NK-92 (cell line): ENCODE measurements around the gene NUP214.
"Not testable (repeated sequence)": the region's sequence is repeated elsewhere in the genome, so short reads cannot be mapped to it uniquely, and the experiment has no call there.

Experiments used
- DNase-seq: peaks from one replicate; lab custom pipeline; 2025; ENCODE audit not compliant: unreplicated experiment; lab: John Stamatoyannopoulos, UW

The NUP214 gene

DNA sequence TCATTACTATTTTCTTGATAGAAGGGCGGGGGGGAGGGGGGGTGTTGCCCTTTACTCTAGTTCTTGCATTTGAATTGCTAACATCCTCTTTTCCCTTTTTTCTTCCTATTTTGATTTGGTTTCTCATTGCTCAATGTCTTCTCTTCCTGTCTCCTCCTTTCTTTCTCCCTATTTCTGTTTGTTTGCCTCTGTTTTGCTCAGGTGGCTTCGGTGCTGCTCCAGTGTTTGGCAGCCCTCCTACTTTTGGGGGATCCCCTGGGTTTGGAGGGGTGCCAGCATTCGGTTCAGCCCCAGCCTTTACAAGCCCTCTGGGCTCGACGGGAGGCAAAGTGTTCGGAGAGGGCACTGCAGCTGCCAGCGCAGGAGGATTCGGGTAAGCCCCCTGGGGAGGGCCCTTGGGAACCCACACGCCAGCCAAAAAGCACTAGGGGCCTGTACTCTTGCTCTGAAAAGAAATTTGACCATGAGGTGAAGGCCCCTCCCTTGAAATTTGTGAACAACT, 102.6 kb downstream of the NUP214 start:
- no peak for DNase-seq

DNA sequence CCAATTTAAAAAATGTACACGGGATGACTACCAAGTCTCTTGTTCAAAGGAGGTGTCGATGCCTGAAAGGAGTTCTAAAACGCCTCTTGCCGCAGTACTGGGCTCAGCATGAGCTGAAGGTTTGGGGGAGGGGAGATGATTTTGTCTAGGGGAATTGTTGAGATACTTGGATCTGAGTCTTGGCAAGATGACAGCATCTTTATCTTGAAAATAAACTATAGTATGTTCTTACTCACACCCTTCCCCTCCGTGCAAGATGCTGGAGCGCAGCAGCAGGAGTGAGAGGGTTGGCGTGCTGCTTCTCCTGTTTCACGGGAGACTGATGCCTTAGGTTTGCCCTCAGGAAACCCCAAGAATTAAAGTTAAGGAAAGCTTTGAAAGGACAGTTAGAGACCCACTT, 103.6 kb downstream of the NUP214 start:
- DNase-seq = no peak

DNA sequence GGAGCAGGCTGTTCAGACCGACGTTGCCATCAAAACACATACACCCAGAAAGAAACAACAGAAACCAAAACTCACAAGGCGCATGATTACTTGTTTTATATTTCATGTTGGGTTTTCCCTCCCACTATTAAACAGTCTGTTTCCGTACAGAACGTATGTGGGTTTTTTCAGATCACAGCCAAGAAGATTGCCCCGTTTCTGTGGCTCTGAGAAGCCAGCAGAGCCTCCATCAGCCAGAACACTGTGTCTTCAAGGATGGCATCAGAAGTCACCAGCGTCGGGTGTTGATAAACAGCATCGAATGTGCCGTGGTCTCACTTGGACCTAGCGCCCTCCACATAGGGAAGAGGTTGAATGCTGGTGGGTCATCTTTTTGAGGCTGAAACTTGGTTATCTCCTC, 108.2 kb downstream of the NUP214 start:
- DNase-seq = no peak

DNA sequence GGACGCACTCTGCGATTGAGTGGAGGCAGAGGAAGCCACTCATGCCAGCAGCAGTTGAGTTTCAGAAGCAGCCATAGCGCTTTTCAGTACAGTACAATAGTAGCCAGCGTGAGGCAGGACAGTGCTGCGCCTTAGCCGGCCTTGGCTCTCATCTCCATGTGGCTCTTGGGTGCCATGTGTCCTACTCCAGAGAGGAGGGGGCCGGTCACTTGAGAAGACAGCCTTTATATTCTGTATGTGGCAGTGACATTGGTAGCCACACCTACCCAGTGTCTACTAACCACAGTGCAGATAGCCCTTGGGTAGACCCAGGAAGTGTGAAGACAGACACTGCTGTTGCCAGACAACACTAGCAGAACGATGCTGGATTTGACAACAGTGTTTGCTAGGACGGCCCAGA, 108.6 kb downstream of the NUP214 start:
- DNase-seq = no peak

DNA sequence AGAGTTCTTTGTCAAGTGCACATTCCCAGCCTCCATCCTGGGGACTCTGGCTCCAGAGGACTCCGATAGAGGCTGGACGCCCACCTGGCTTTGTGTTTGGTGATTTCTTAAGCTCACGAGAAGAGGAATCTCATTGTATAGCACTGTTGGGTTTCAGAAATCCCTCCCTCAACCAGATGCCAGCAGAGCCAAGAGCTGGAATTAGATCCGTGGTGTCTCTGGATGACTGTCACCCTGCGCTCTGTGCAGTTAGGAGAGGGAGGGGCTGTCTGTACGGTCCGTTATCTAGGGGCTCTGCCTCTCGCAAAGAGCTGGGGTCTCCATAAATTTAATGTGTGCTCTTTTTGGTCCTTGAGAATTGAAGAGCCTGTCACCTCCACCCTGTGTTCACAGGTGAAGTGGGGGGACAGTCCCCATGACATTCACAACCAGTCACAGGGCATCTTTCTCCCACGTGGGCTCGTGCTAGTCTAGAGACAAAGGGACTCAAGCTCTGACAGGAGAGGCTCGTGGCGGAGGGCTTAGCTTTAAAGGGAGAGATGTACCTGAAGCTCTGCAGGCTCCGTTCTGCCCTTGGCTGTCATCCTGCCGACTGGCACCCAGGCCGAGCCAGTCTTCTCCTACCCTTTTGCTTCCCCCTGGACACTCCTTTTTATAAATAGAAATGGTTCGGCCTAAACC, 109.6 kb downstream of the NUP214 start:
- DNase-seq = no peak

DNA sequence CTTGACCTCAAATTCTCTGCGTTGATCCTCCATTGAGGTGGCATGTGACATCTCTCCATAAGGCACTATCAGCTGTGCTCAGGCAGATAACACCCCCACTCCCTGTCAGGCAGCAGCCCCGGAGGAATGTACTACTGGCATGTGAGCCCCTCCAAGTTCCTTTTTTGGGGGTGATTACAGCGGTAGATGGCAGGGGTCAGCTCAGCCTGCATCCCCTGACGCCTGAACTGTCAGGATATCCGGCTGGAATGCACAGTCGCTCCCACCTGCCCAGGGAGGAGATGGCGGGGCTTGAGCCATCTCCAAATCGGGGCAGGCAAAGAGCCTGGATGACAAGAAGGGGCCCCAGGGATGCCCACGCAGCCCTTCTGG, 110.1 kb downstream of the NUP214 start:
- DNase-seq = no peak

DNA sequence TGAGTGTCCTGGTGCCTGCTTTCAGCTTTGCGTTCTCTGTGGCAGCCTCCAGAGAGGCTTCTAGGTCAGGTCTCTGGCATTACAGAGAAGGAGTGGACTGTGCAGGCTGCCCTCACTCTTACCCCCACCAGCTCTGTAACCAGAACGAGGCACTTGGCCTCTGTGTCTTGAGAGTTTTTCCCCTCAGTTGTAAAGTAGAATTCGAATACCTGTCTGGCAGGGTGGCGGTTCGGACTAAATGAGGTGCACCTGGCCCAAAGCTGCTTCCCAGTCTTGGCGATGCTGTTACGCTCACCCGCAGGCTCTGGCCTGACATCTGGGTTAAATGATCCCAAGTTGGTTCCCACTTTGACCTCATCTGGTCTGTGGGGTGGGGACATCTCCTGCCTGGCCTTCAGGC, 110.8 kb downstream of the NUP214 start:
- DNase-seq = no peak

DNA sequence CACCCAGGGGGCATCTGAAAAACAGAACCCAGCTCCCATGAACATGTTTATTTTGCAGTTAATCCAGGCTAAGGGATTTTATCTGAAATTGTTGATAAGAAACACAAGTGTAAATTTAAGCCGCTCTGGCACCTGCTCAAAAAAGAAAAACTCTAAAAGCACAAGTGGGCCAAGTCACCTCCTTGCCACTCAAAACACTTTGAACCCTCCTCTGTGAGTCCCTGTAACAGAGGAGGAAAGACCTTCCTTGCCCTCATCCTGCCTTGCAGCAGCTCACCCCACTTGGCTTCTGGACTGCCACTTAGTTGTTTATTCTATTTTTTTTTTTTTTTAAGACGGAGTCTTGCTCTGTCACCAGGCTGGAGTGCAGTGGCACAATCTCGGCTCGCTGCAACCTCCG, 111.4 kb downstream of the NUP214 start:
- no peak for DNase-seq

DNA sequence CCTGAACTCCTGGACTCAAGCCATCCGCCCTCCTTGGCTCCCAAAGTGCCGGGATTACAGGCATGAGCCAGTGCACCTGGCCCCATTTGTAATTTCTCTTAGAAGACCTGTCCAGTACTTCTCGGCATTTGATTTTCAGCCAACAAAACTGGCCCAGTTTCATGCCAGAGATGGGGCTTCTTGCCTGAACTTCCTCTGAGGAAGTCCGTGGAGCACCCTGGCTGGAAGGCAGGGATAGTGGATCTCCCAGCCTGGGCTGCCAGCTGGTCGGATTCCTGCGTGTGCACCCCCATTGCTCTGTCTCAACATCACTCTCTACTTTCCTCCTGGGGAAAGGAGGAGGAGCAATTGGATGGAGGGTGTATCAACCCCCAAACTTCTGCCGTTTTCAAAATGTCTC, 111.9 kb downstream of the NUP214 start:
- DNase-seq = no peak

DNA sequence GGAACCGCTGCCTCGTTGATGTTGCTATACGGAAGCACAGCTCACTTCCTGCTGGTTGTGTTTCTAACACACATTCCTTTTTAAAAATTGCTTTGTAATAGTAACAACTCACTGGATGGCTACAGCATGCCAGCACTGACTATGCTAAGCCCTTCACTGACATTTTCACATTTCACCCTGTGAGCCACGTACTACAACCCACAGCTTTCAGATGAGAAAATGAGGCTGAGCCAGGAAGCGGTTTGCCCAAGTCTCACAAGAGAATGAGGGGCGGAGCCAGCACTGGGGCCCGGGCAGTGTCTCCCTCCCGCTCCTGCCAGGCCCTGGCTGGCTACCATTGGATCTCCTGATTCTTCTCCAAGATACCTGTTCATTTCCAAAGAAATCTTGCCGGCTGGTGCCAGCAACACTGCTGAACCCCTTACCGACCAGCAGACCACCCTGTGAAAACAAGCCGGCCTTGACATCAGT, 112.6 kb downstream of the NUP214 start:
- DNase-seq = peak; percentile 35

DNA sequence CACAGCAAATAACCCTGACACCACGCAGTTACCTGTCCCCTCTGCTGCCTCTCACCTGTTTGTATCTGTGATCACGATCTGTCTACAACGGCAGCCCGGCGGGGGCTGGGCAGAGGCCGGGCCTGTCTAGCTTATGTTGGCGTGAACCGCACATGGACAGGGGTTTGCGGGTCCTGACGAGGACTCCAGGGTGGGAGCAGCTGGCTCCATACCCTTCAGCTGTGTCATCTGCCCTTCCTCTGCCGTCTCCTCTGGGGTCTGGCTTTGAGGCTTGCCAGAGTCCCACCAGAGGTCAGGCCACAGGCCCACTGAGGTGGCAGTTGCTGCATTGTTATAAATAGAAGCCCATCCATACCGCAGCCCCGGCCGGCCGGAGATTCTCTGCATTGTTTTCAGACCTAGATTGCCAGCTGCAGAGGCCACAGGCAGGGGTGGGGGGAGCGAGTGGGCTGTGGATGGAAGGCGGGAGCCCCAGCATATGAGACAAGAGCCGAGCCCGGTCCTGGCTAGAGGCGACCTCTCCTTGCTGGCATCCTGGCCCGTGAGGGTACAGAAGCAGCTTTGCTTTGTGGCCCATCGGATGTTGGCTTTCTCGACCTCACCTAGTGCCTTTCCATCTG, 113.1 kb downstream of the NUP214 start:
- no peak for DNase-seq

DNA sequence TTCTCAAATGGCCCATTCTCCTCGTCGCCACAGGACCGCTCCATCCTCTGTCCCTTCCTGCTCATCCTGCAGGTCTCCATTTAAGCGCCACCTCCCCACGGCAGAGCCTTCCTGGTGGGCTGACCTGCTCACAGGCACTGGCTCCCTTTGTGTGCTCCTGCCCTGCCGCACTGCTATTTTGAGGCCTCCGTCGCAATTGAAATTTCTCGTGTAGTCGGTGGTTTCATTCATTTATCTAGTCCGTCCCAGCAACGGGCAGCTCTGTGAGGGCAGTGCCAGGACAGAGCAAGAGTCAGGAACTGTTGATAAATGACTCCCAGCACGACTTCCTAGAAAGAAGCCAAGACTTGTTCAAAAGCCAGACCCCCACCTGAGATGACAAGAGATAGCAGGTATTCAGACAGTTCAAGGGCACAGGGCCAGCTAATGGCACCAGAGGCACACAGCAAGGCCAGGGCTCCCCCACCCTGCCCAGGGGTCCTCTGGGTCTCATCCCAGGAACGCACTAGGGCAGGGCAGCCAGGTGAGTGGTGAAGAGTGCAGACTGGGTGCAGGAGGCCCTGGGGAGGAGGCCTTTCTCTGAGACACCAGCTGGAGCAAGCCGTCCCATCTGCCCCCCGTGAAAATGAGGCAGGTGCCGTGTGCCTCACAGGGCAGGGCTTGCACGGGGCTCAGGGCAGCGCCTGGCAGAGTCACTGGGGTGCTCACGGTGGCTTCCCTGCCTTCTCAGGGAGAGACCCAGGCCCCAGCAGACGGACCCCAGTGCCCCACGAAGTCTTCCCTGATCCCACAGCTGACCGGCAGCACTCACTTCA, 114.0 kb downstream of the NUP214 start:
- no peak for DNase-seq

DNA sequence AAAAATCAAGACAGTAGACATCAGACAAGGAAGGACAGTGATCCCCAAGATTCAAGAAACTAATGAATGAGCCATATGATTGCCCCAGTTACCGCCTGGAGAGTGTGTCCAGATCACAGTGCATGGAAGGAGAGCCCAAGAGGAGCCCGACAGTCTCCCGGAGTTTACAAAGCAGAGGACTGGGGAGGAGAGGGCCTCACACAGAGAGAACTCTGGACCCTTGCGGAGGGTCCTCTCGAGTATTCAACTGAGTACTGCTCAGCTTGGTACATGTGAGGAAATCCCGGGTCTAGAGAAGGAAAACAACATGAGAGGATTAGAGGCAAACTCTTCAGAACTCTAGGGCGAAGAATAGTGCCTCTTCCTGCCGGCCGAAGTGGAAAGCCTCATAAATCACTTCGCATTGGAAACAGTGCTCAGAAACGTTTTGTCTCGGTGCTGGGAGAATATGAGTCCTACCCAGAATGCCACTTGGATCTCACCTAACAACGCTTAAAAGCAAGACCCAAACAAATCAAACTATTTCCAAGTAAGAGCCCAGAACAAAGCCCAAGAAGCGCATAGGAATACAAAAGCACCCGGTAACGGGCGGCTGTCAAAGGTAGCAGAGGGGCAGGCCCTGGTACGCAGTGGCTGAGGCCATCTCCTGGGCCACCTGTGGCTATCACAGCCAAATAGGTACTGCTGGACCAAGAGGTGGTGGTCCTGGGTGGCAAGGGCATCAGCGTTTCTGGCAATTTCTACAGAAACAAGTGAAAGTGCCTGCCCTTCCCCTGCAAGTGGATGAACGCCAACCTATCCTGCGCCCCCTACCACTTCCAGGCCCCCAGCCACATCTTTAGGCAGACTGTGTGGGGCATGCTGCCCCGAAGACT, 114.9 kb downstream of the NUP214 start:
- DNase-seq = no peak

DNA sequence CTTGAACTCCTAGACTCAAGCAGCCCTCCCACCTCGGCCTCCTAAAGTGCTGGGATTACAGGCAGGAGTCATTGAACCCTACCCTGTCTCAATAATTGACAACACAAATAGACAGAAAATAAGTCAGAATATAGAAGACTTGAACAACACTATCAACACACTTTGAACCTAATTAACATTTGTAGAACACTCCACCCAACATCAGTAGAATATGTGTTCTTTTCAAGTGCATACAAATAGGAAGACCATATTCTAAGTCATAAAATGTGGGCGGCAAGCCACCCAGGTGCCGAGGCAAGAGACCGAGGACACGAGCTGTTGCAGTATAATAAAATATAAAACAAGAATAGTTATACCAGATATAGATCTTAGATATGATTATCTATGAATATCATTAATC, 118.9 kb downstream of the NUP214 start:
- DNase-seq = not testable (repeated sequence)

DNA sequence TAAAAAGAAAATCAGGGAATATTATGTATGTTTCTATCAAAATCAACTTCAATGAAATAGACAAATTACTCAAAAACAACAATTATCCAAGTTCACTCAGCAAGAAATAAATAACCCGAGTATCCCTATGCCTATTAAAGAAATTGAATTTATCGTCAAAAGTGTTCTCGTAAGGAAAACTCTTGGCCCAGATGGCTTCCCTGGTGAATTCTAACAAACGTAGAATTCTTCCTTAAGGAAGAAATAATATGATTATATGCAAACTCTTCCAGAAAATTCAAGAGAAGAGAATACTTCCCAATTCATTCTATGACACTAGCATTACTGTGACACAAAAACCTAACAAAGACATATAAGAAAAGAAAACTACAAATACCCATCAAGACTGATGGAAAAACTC, 121.2 kb downstream of the NUP214 start:
- no peak for DNase-seq

DNA sequence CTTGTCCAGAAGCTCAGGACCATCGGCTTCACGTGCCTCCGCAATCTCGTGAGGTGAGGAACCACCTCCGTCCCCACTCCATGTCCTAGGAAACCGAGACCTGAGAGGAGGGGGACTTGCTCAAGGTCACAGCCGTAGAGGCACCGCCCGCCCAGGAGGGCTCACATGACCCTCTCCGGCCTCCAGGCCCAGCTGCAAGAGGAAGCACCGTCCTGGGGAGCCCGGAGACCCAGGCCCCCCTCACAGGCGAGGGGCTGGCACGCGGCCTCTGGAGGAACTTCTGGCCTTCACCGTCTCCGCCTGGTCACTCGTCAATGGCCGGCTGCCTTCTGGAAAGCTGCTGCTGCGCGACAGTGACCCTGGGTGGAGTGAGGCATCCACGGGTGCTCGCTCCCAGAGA, 126.7 kb downstream of the NUP214 start:
- no peak for DNase-seq

DNA sequence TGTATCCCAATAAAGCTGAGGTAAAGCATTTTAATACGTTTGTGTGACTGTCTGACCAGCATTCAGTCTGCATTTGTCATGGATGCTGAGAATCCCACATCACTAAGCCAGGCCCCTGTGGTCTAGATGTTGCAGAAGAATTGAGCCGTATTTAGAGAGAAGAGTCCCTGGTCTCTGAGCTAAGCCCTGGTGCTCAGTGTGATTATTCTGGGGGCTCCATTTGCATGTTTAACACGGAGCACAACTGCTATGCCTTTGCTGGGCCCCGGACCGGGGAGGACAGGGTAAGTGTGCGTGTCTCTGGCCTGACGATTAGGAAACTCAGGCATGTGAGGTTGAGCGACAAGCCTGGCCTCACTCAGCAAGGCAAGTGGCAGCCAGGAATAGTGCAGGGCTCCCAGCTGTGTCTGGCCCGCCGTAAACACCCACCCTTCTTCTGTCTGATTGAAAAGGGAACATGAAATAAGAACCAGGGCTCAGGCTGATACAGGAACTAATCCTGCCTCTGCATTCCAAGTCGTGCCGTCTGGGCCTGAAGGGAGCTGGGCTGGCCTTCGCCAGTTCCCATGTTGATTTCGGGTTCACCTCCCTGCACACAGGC, 128.6 kb downstream of the NUP214 start:
- DNase-seq = no peak

DNA sequence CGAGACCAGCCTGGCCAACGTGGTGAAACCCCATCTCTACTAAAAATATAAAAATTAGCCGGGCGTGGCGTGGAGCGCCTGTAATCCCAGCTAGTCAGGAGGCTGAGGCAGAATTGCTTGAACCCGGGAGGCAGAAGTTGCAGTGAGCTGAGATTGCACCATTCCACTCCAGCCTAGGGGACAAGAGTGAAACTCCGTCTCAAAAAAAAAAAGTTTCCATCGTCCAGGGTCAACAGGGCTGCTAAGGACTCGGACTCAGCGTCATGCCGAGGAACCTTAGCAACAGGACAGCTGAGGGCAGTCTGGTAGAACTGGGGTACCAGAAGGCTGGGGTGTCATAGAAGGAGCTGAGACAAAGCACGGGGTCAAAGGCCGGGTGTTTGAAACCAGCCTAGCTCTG, 129.2 kb downstream of the NUP214 start:
- no peak for DNase-seq

DNA sequence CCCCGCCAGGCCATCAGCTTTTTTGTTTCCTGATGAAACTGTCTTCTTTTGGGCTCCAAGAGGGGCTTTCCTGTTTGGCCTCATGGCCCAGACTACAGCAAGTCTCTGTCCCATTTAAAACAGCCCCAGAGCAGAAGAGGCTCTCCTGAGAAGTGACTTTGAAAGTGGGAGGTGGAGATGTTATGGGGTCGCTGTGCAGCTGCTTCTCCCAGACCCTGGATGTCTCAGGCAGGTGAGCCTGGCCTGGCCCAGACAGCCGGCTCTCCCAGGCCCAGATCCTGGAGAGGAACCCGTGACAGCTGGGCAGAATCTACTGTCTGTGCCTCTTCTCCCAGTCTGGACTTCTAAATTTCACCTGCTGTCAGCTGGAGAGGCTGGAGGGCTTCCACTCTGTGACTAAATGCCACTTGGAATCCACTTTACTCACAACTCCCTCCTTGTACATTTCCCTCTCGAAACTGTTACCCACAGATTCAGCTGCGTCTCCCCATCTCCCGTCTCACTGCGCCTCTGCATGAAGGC, 130.4 kb downstream of the NUP214 start:
- no peak for DNase-seq

DNA sequence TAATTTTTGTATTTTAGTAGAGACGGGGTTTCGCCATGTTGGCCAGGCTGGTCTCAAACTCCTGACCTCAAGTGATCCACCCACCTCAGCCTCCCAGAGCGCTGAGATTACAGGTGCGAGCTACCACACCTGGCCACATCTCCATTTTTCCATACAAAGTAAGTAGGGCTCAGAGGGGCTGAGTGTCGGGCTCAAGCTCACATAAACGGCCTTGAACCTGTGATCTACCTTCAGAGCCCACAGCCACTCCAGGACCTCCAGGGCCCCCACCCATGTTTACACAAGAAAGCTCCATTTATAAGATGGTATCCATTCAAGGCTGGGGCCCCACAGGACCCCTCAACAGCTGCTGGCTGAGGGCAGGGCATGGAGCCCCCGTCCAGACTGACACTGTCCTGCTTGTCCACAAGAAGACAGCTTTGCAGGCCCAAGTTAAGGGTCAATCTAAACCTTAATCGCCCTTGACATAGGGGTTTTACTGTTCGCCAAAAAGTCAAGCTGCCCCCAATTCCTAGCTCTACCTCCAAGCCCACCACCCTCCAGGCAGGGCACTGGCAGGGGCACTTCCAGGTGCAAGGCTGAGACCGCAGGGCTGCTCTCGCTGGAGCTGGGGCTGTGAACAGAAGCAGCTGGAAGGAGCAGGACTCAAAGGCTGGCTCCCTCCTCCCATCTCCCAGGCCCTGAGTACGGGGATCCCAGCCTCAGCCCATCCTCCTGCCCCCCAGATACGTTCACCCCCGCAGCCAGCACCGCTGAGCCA, 132.1 kb downstream of the NUP214 start:
- no peak for DNase-seq
